Ovary (tissue), 3 donors: ENCODE measurements around the gene PIP5K1A.

ENCODE experiments used
- CTCF ChIP-seq, 3 donors: fragments of 450-650 bp in 2 of 3; fragments of 200-600 bp in 1 of 3; IDR thresholded peaks; one replicate each; pipeline versions ENCODE4 v1.5.1 to v1.8.0; 2016 to 2022; ENCODE audit warnings: antibody characterized with exemption in 3 of 3, mild to moderate bottlenecking in 1 of 3
- POLR2A ChIP-seq: fragments of 450-650 bp; IDR thresholded peaks from one replicate; pipeline ENCODE4 v1.6.1; 2017; ENCODE audit warnings: antibody characterized with exemption, mild to moderate bottlenecking, moderate library complexity
- donor health status: DM: no; HTN: no; CAD: no.

GRCh38 chr1:151254217-151255213, 56.2 kb downstream of the PIP5K1A start, which contains the start of gene PSMD4:
- TF ChIP-seq POLR2A (peak; percentile 69), CTCF (IDR thresholded peaks at IDR 0.05) (no peak)
